GM12872 (cell line): ENCODE measurements around the gene RELN.

ENCODE experiments used
- TF ChIP-seq, protein P1 (sequence below): IDR thresholded peaks from 3 replicates; pipeline ENCODE4 v1.5.1; 2011; ENCODE audit warnings: low read depth, mild to moderate bottlenecking, low read length, moderate library complexity; ENCODE audit not compliant: insufficient read depth

The RELN gene

DNA sequence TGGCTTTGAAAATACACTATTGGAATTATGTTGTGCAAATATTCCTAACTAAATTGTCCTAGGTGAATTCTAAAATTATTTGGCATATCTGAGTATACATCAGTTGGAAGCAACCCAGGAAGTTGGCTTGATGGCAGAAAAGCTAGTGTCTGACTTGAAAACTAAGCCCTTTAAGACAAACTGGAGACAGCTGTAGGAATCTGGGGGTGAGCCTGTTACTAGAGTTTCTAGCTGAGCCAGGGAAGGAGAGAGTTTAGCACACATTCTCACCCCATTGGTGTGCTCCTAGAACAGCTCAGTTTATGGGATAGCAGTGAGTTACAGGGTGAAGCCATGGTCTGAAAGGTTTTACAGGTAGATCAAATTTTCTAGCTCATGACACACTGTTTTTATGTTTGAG is 333.2 kb downstream of the RELN start:
- TF ChIP-seq, protein P1, sequence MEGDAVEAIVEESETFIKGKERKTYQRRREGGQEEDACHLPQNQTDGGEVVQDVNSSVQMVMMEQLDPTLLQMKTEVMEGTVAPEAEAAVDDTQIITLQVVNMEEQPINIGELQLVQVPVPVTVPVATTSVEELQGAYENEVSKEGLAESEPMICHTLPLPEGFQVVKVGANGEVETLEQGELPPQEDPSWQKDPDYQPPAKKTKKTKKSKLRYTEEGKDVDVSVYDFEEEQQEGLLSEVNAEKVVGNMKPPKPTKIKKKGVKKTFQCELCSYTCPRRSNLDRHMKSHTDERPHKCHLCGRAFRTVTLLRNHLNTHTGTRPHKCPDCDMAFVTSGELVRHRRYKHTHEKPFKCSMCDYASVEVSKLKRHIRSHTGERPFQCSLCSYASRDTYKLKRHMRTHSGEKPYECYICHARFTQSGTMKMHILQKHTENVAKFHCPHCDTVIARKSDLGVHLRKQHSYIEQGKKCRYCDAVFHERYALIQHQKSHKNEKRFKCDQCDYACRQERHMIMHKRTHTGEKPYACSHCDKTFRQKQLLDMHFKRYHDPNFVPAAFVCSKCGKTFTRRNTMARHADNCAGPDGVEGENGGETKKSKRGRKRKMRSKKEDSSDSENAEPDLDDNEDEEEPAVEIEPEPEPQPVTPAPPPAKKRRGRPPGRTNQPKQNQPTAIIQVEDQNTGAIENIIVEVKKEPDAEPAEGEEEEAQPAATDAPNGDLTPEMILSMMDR = no peak

DNA sequence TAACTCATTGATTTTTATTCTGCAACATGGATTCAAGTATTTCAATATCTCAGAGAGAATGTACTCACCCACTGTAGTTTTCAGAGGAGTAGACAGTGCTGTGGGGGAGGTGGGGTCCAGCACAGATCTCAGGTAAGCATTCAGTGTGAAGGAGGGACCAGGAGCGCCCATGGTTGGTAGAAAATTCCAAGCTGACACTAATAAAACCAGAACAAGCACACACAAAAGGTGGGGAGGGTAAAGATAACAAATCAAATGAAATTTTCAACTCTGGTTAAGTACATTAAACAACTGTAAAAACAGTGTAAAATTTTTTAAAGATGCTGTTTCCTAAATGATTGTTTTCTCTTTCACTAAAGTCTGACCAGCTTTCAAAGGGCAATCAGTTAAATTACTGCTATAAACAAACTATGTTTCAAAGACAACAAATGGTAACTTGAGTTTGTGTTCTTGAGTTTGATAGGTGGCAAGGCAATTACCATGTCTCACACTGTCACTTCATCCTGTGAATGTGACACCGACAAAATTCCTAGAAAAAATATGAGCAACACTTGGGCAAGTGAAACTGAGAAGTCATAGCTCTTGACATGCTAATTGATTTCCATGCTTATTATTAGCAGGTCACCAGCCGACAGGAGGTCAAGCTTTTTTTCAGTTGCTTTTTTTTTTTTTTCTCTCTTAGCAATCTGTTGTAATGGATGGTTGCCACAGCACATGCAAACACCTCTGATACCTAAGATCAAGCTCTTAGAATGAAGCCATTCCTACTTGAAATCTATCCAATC is 337.7 kb downstream of the RELN start:
- TF ChIP-seq, protein P1 = no peak

DNA sequence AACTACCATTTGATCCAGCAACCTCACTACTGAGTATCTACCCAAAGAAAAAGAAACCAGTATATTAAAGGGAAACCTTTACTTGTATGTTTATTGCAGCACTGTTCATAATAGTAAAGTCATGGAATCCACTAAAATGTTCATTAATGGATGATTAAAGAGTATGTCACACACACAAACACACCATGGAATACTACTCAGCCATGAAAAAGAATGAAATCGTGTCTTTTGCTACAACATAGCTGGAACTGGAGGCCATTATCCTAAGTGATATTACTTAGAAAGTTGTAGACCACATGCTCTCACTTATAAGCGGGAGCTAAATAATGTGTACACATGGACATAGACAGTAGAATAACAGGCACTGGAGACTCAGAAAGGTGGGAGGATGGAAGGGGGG is 340.4 kb downstream of the RELN start:
- TF ChIP-seq, protein P1 = no peak

DNA sequence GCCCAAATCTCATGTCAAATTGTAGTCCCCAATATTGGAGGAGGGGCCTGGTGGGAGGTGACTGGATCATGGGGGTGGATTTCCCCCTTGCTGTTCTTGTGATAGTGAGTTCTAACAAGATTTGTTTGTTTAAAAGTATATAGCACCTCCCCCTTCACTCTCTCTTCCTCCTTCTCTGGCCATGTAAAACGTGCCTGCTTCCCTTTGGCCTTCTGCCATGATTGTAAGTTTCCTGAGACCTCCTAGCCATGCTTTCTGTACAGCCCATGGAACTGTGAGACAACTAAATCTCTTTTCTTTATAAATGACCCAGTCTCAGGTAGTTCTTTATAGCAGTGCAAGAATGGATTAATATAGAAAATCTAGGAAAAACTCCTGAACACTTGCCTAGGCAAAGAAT is 341.3 kb downstream of the RELN start:
- TF ChIP-seq, protein P1 = no peak

DNA sequence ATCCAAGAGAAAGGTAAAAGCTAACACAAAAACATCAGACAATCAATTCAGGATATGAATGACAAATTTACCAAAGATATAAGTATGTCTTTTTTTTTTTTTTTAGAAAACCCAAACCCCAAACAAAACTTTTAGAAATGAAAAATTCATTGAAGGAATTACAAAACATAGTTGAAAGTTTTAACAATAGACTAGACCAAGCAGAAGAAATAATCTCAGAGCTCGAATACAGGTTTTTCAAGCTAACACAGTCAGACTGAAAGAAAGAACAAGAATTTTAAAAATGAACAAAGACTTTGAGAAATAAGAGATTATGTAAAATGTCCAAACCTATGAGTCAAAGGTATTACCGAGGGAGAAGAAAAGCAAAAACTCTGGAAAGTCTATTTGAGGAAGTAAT is 345.1 kb downstream of the RELN start:
- TF ChIP-seq, protein P1 = no peak

DNA sequence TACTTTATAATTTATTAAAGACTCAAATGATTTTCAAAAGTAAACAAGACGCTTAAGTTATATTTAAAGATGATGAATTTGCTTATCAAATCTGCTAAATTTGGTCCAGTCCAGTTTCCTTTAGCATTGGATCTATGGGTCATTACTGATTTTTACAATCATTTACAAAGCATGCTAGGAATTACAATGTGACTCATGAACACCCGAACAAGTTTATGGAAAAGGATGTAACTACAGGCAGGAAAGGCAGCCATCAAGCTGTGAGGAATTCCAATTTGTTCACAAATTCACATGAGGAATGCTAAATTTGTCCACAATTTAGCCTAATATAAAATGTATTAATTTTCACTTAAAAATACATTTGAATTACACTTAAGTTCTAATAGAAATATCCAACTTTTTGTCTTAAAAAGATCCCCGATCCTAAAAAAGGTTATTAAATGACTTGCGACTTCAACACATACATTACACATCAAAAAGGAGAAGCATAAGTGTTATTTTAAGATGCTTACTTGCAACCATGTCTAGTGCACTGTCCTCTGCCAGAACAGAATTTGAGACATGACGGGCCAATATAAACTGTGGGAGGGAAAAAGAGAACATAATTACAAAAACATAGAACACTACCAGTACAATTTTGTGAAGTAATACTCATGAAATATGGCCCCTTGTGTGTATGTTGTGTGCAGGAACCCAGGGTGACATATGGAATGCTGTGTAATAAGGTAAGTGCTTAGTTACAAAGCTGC is 349.3 kb downstream of the RELN start:
- TF ChIP-seq, protein P1 = no peak

DNA sequence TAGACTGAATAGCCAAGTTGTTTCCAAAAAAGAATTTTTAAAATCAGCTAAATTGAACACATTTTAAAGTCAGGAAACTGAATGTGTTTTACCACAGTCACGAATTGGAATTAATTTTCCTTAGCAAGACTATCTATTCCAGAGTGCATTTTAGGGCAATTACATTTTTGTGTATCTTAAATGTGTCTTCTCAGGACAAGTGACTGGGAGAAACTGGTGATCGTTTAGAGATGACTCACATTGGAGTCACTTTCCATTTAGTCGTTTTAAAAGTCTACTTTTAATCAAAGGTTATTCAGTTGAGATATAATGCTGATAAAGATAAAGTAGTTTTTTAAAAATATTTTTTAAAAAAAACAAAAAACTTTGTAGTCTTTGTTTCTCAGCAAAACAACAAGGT is 351.7 kb downstream of the RELN start:
- TF ChIP-seq, protein P1 = no peak
